ENCODE results near the gene PDK2. TPM values are rescaled to one million over a fixed set of nuclear protein-coding genes. Genes with fewer than 3 reads are reported as not detected.

The PDK2 gene
- total and polyA plus RNA-seq, 9 of the 15 experiments (the other 6 are each of a cell fraction or from before 2014, with no cell fraction given) = 0.03 to 2.5 (median 1.4) TPM

GRCh38 chr17:50096092-50096491, 941 bp downstream of the PDK2 start:
- ATAC-seq (no peak), DNase-seq (ENCODE audit: extremely low read depth in 1 of 4, low spot score in 3 of 4) (no peak), FAIRE-seq (no peak)
- no peak overlapping the region for H2AFZ ChIP-seq (ENCODE audit: low read depth, low read length)
- no peak overlapping the region for H3K4me3 ChIP-seq
- intact Hi-C loops (cut with micrococcal nuclease) = no loop called here
- no peaks in the 10 kb centered on the region for H3K9me3 ChIP-seq (replicated peaks; ENCODE audit: control insufficient read depth, insufficient read depth, low read depth, low read length)
- TF ChIP-seq LARP7 (IDR thresholded peaks at IDR 0.05) = no peak
- TF ChIP-seq NUFIP1 (IDR thresholded peaks at IDR 0.05; ENCODE audit: partially characterized antibody) = no peak
- TF ChIP-seq SLC30A9 (CRISPR knock-in tag; IDR thresholded peaks at IDR 0.05) = no peak
- TF ChIP-seq EHMT2 (IDR thresholded peaks at IDR 0.05) = no peak
- no peak for TF ChIP-seq ELK1 (CRISPR knock-in tag; IDR thresholded peaks at IDR 0.05)
- no peak for TF ChIP-seq CC2D1A (IDR thresholded peaks at IDR 0.05)
- no peak for TF ChIP-seq MTF1 (CRISPR knock-in tag; IDR thresholded peaks at IDR 0.05; ENCODE audit: borderline replicate concordance)
- no peak for TF ChIP-seq HMBOX1 (IDR thresholded peaks at IDR 0.05)
- no peak for TF ChIP-seq ZNF707 (CRISPR knock-in tag; conservative IDR thresholded peaks at IDR 0.05)
- TF ChIP-seq ZNF511 (CRISPR knock-in tag; IDR thresholded peaks at IDR 0.05) = no peak
- TF ChIP-seq E2F6 (IDR thresholded peaks at IDR 0.05; ENCODE audit: borderline replicate concordance in 1 of 2, extremely low read depth in 1 of 2, insufficient read depth in 1 of 2, insufficient read length in 1 of 2, low read depth in 1 of 2, low read length in 1 of 2, poor library complexity in 1 of 2, severe bottlenecking in 1 of 2) = no peak
- H3K36me3 ChIP-seq (ENCODE audit: control insufficient read depth, insufficient read depth, low read length) = no peaks in the 10 kb centered on the region
- H3K27me3 ChIP-seq (ENCODE audit: control insufficient read depth in 2 of 2, insufficient read depth in 2 of 2, low read length in 2 of 2) = peaks cover 11 to 35% of the 10 kb centered on the region in 2 experiments; a peak in 4 of 5 replicates
- no peak overlapping the region for H3K9ac ChIP-seq (ENCODE audit: insufficient read depth in 1 of 2, low read depth in 2 of 2, low read length in 2 of 2)
- peaks cover 13% of the 10 kb centered on the region; the same call in 1 of the 2 replicates for H4K20me1 ChIP-seq (replicated peaks; ENCODE audit: control insufficient read depth, insufficient read depth, low read length)
- in situ Hi-C loops (cut with MboI) = loop anchor here (5.0 kb wide), 1 partner anchor 196 kb away; no protein-coding TSS in a partner anchor
- H3K79me2 ChIP-seq (ENCODE audit: control insufficient read depth, insufficient read depth, low read length) = no peaks in the 10 kb centered on the region
- WGBS (ENCODE audit: insufficient coverage, low coverage, missing lambda C conversion rate) = 29% methylated on average over 6 of the region's 6 CpGs
- no TSS peak for BruUV-seq (replicated peaks)
- H3K27ac ChIP-seq (ENCODE audit: extremely low read depth, low read depth, low read length) = no peak overlapping the region
- peaks cover 14 to 22% of the 10 kb centered on the region in 2 experiments; a peak in 4 of 5 replicates for H3K4me1 ChIP-seq (replicated peaks in 1 of 2; ENCODE audit: control insufficient read depth in 2 of 2, insufficient read depth in 2 of 2, low read length in 2 of 2)
- CTCF ChIA-PET (ENCODE audit: low intra/inter-chr PET ratio) = no interaction called here
- no peaks in the 10 kb centered on the region for H3K9me1 ChIP-seq (ENCODE audit: control insufficient read depth, insufficient read depth, low read length)
- POLR2A ChIA-PET = no interaction called here
- no peak overlapping the region for H3K4me2 ChIP-seq (ENCODE audit: insufficient read depth, low read length)

All from K562 (cell line).